HepG2 (cell line): ENCODE data around the gene CUL9. TPM values are rescaled to one million over a fixed set of nuclear protein-coding genes. Genes with fewer than 3 reads are reported as not detected.

Experiments used
- CERS6 ChIP-seq: sonication (generic); formaldehyde crosslinking; IDR thresholded peaks from 2 replicates; pipeline ENCODE4 v1.5.0; 2020; ENCODE audit warnings: missing genetic modification reagents
- CSRNP1 ChIP-seq: sonication (generic); formaldehyde crosslinking; IDR thresholded peaks from 2 replicates; pipeline ENCODE4 v1.8.1; 2023; ENCODE audit warnings: mild to moderate bottlenecking, missing genetic modification reagents
- HIC2 ChIP-seq: sonication (generic); formaldehyde crosslinking; IDR thresholded peaks from 2 replicates; pipeline ENCODE4 v1.9.0; 2022; ENCODE audit warnings: low read depth, missing genetic modification reagents
- HOXA3 ChIP-seq: sonication (generic); formaldehyde crosslinking; IDR thresholded peaks from 2 replicates; pipeline ENCODE4 v1.5.0; 2020; ENCODE audit warnings: missing genetic modification reagents
- JUNB ChIP-seq: sonication (generic); formaldehyde crosslinking; IDR thresholded peaks from 2 replicates; pipeline ENCODE4 v1.8.0; 2022; ENCODE audit warnings: missing genetic modification reagents, mild to moderate bottlenecking, borderline replicate concordance
- KLF12 ChIP-seq: sonication (generic); formaldehyde crosslinking; IDR thresholded peaks from 2 replicates; pipeline ENCODE4 v1.4.0; 2020; ENCODE audit warnings: missing genetic modification reagents, borderline replicate concordance
- NFE2L2 ChIP-seq: fragments of 150-350 bp; IDR thresholded peaks from 2 replicates; pipeline ENCODE4 v1.6.1; 2014; ENCODE audit warnings: low read length
- RFXANK ChIP-seq: IDR thresholded peaks from 2 replicates; pipeline ENCODE4 v1.6.1; 2016
- SALL1 ChIP-seq: sonication (generic); formaldehyde crosslinking; IDR thresholded peaks from 2 replicates; pipeline ENCODE4 v1.8.0; 2022; ENCODE audit warnings: mild to moderate bottlenecking, missing genetic modification reagents
- SAP130 ChIP-seq: IDR thresholded peaks from 2 replicates; pipeline ENCODE4 v1.6.1; 2016; ENCODE audit warnings: low read depth
- TCF12 ChIP-seq, 2 experiments: fragments of 450-650 bp in 1 of 2; sonication (generic) in 1 of 2; formaldehyde crosslinking in 1 of 2; IDR thresholded peaks; 2 replicates each; pipeline versions ENCODE4 v1.6.1 to v1.8.0; 2017 to 2022; ENCODE audit warnings: antibody characterized with exemption in 1 of 2, mild to moderate bottlenecking in 1 of 2, missing genetic modification reagents in 1 of 2, moderate library complexity in 1 of 2
- TEF ChIP-seq: sonication (generic); formaldehyde crosslinking; IDR thresholded peaks from 2 replicates; pipeline ENCODE4 v1.5.0; 2020; ENCODE audit warnings: missing genetic modification reagents
- UBTF ChIP-seq: sonication (generic); formaldehyde crosslinking; IDR thresholded peaks from 2 replicates; pipeline ENCODE4 v1.4.0; 2020; ENCODE audit warnings: mild to moderate bottlenecking, missing genetic modification reagents
- ZBTB14 ChIP-seq: sonication (generic); formaldehyde crosslinking; IDR thresholded peaks from 2 replicates; pipeline ENCODE4 v1.4.0; 2020; ENCODE audit warnings: missing genetic modification reagents
- ZBTB38 ChIP-seq: sonication (generic); formaldehyde crosslinking; IDR thresholded peaks from 2 replicates; pipeline ENCODE4 v1.5.1; 2020; ENCODE audit warnings: mild to moderate bottlenecking, missing genetic modification reagents
- ZNF296 ChIP-seq: sonication (generic); formaldehyde crosslinking; conservative IDR thresholded peaks from 2 replicates; pipeline ENCODE4 v1.5.0; 2020; ENCODE audit warnings: mild to moderate bottlenecking, missing genetic modification reagents
- ZNF354B ChIP-seq: sonication (generic); formaldehyde crosslinking; IDR thresholded peaks from 2 replicates; pipeline ENCODE4 v1.8.0; 2022; ENCODE audit warnings: mild to moderate bottlenecking, missing genetic modification reagents
- ZNF597 ChIP-seq: sonication (generic); formaldehyde crosslinking; IDR thresholded peaks from 2 replicates; pipeline ENCODE4 v1.5.0; 2020; ENCODE audit warnings: missing genetic modification reagents
- polyA plus RNA-seq, 8 experiments: library from polyadenylated mRNA; depleted of rRNA in 3 of 8; stranded (reverse) in 7 of 8; unstranded in 1 of 8; fragments of >200 nt; fragmentation: Illumina TruSeq in 4 of 8; extraction: Trizol in 4 of 8; gene quantifications; 2 replicates each; pipeline versions ENCODE4 v1.2.1 to v1.2.3, GENCODE V29; 2011 to 2016; ENCODE audit warnings: low read depth in 4 of 8, missing spikeins in 1 of 8, mixed read lengths in 1 of 8; ENCODE audit not compliant: insufficient read depth in 1 of 8
- total RNA-seq, 5 experiments: library from RNA; depleted of rRNA; stranded (reverse); fragments of >200 nt; fragmentation: Illumina TruSeq; extraction: Trizol; gene quantifications; 2 replicates each; pipeline ENCODE4 v1.2.3, GENCODE V29; 2016; ENCODE audit warnings: low read depth in 1 of 5

The CUL9 gene
- total and polyA plus RNA-seq, 2 of the 13 experiments (the other 11 are each of a cell fraction or from before 2014, with no cell fraction given) = 11.4 to 13.7 TPM

GRCh38 chr6:43143235-43144128, 38.5 kb upstream of the CUL9 start (continued):
- TF ChIP-seq CSRNP1 (peak; percentile 67; the same call in 1 of the 2 replicates), NFE2L2 (no peak), TCF12 (IDR thresholded peaks at IDR 0.05) (no peak), TCF12 (CRISPR knock-in tag; IDR thresholded peaks at IDR 0.05) (no peak), KLF12 (CRISPR knock-in tag) (0 out of 2 replicates have a peak, but pooled peaks have one; percentile 63), TEF (no peak), UBTF (peak; percentile 58), SALL1 (CRISPR knock-in tag) (peak; percentile 92), HOXA3 (CRISPR knock-in tag) (peak; percentile 66; the same call in 1 of the 2 replicates), ZNF354B (CRISPR knock-in tag) (no peak), ZBTB38 (CRISPR knock-in tag) (peak; percentile 94), HIC2 (CRISPR knock-in tag) (peak; percentile 61; the same call in 1 of the 2 replicates), RFXANK (CRISPR knock-in tag) (peak; percentile 71; the same call in 1 of the 2 replicates), ZNF597 (CRISPR knock-in tag) (no peak), JUNB (no peak), ZBTB14 (no peak; the same call in 1 of the 2 replicates), CERS6 (CRISPR knock-in tag) (no peak), ZNF296 (CRISPR knock-in tag) (no peak), SAP130 (peak; percentile 79)
